ENCODE results near the gene ZNF514.
"Not testable (repeated sequence)": the region's sequence is repeated elsewhere in the genome, so short reads cannot be mapped to it uniquely, and the experiment has no call there.

The ZNF514 gene

GRCh38 chr2:95159690-95160449 lies at the start of gene ZNF514:
ZNF514 (minus strand) TSS chr2:95159848; CDS start chr2:95153253, 6,595 bp downstream.
- DNase-seq, result peak; percentile 78

GRCh38 chr2:95208106-95208505 lies 48.5 kb upstream of the ZNF514 start:
- DNase-seq, result no peak

- peak; percentile 74 for DNase-seq
Measured at GRCh38 chr2:95207111-95207961, 47.7 kb upstream of the ZNF514 start, which contains the start of gene ZNF892. ZNF892 (plus strand) TSS chr2:95207521; CDS start chr2:95207816, 295 bp downstream.

- no peak for DNase-seq
Measured at GRCh38 chr2:95206096-95206495, 46.4 kb upstream of the ZNF514 start.

GRCh38 chr2:95204396-95204795 lies 44.7 kb upstream of the ZNF514 start:
- no peak for DNase-seq

- no peak for DNase-seq
Measured at GRCh38 chr2:95203911-95204310, 44.3 kb upstream of the ZNF514 start.

- not testable (repeated sequence) for DNase-seq
Measured at GRCh38 chr2:95192956-95193355, 33.3 kb upstream of the ZNF514 start.

- DNase-seq, result no peak
Measured at GRCh38 chr2:95185973-95186372, 26.3 kb upstream of the ZNF514 start.

- no peak for DNase-seq
Measured at GRCh38 chr2:95185197-95185596, 25.5 kb upstream of the ZNF514 start.

- no peak for DNase-seq
Measured at GRCh38 chr2:95181774-95182173, 22.1 kb upstream of the ZNF514 start.

GRCh38 chr2:95179451-95179850 lies 19.8 kb upstream of the ZNF514 start:
- no peak for DNase-seq

GRCh38 chr2:95174031-95174542 lies 14.4 kb upstream of the ZNF514 start:
- no peak for DNase-seq

- DNase-seq, result no peak
Measured at GRCh38 chr2:95171902-95172301, 12.3 kb upstream of the ZNF514 start.

GRCh38 chr2:95166065-95166763 lies 6.6 kb upstream of the ZNF514 start:
- no peak for DNase-seq

GRCh38 chr2:95165371-95166064 lies 5.9 kb upstream of the ZNF514 start, which contains the start of gene ZNF2:
ZNF2 (plus strand) TSS chr2:95165809; CDS start chr2:95176227, 10,418 bp downstream.
- DNase-seq, result peak; percentile 95

- no peak for DNase-seq
Measured at GRCh38 chr2:95165030-95165370, 5.4 kb upstream of the ZNF514 start.

GRCh38 chr2:95158891-95159619 lies 593 bp downstream of the ZNF514 start:
- peak; percentile 35 for DNase-seq

GRCh38 chr2:95158441-95158840 lies 1.2 kb downstream of the ZNF514 start:
- DNase-seq, result no peak

GRCh38 chr2:95149397-95149984 lies 10.2 kb downstream of the ZNF514 start:
- DNase-seq, result no peak

- no peak for DNase-seq
Measured at GRCh38 chr2:95143838-95144237, 15.8 kb downstream of the ZNF514 start.

GRCh38 chr2:95138702-95139101 lies 20.9 kb downstream of the ZNF514 start:
- DNase-seq, result no peak
